K562 (cell line): ENCODE measurements around the gene EXOG. TPM values are rescaled to one million over a fixed set of nuclear protein-coding genes. Genes with fewer than 3 reads are reported as not detected.

Experiments used
- BRD9 ChIP-seq: fragments of 450-650 bp; IDR thresholded peaks from 2 replicates; pipeline ENCODE4 v1.6.1; 2018; ENCODE audit warnings: low read depth; ENCODE audit not compliant: partially characterized antibody
- CBX1 ChIP-seq: sonication (generic); IDR thresholded peaks from 2 replicates; pipeline ENCODE4 v1.6.1; 2016; ENCODE audit warnings: antibody characterized with exemption, low read depth, mild to moderate bottlenecking
- ETS1 ChIP-seq: conservative IDR thresholded peaks from 2 replicates; pipeline ENCODE4 v1.6.1; 2011; ENCODE audit warnings: low read depth, mild to moderate bottlenecking, low read length; ENCODE audit not compliant: control insufficient read depth
- GATAD2A ChIP-seq: fragments of 450-650 bp; IDR thresholded peaks from 2 replicates; pipeline ENCODE4 v1.6.1; 2017
- HDAC8 ChIP-seq: fragments of 450-650 bp; IDR thresholded peaks from 2 replicates; pipeline ENCODE4 v1.6.1; 2016; ENCODE audit warnings: mild to moderate bottlenecking, missing genetic modification characterization, moderate library complexity, missing compliant biosample characterization
- KDM1A ChIP-seq, 2 experiments: fragments of 450-650 bp; IDR thresholded peaks; 2 replicates each; pipeline ENCODE4 v1.6.1; 2016; ENCODE audit warnings: mild to moderate bottlenecking in 2 of 2
- NONO ChIP-seq, 2 experiments: fragments of 200-400 bp in 1 of 2; fragments of 450-650 bp in 1 of 2; formaldehyde crosslinking in 1 of 2; IDR thresholded peaks; 2 replicates each; pipeline ENCODE4 v1.6.1; 2017; ENCODE audit warnings: low read depth in 2 of 2, mild to moderate bottlenecking in 2 of 2, moderate library complexity in 2 of 2, low read length in 1 of 2
- RFX1 ChIP-seq: fragments of 450-650 bp; IDR thresholded peaks from 2 replicates; pipeline ENCODE4 v1.6.1; 2016; ENCODE audit warnings: mild to moderate bottlenecking, moderate library complexity
- SPI1 ChIP-seq: IDR thresholded peaks from 2 replicates; pipeline ENCODE4 v1.6.1; 2011; ENCODE audit warnings: low read depth, low read length, control low read depth, borderline replicate concordance
- SRSF9 ChIP-seq: fragments of 200-400 bp; formaldehyde crosslinking; IDR thresholded peaks from 2 replicates; pipeline ENCODE4 v1.6.1; 2017; ENCODE audit warnings: low read depth, low read length, borderline replicate concordance
- TAF9B ChIP-seq: fragments of 450-650 bp; IDR thresholded peaks from 2 replicates; pipeline ENCODE4 v1.6.1; 2018; ENCODE audit warnings: mild to moderate bottlenecking; ENCODE audit not compliant: partially characterized antibody
- ZC3H11A ChIP-seq: IDR thresholded peaks from 2 replicates; pipeline ENCODE4 v1.6.1; 2012; ENCODE audit warnings: low read depth, low read length, improper control_type of control experiment
- ZFX ChIP-seq: sonication (generic); formaldehyde crosslinking; IDR thresholded peaks from 2 replicates; pipeline ENCODE4 v1.8.0; 2022; ENCODE audit warnings: mild to moderate bottlenecking, missing genetic modification reagents, moderate library complexity
- ZNF165 ChIP-seq: fragments of 250-450 bp; sonication (Bioruptor Pico); IDR thresholded peaks from 2 replicates; pipeline ENCODE4 v1.4.0; 2020; ENCODE audit warnings: borderline replicate concordance
- ZNF384 ChIP-seq: IDR thresholded peaks from 2 replicates; pipeline ENCODE4 v1.6.1; 2012; ENCODE audit warnings: low read depth, low read length, improper control_type of control experiment
- ZNF589 ChIP-seq: fragments of 200-800 bp; sonication (Bioruptor generic); IDR thresholded peaks from 2 replicates; pipeline ENCODE4 v1.6.1; 2016; ENCODE audit warnings: low read depth, missing genetic modification characterization, missing compliant biosample characterization
- ZNF639 ChIP-seq, 2 experiments: fragments of 200-800 bp in 1 of 2; sonication (Bioruptor generic) in 1 of 2; sonication (generic) in 1 of 2; formaldehyde crosslinking in 1 of 2; IDR thresholded peaks in 1 of 2; conservative IDR thresholded peaks in 1 of 2; 2 replicates each; pipeline versions ENCODE4 v1.5.0 to v1.6.1; 2016 to 2020; ENCODE audit warnings: missing compliant biosample characterization in 1 of 2, missing genetic modification characterization in 1 of 2, missing genetic modification reagents in 1 of 2
- ZNF707 ChIP-seq: fragments of 250-450 bp; sonication (Bioruptor Pico); conservative IDR thresholded peaks from 2 replicates; pipeline ENCODE4 v1.8.0; 2022; ENCODE audit warnings: inconsistent platforms, mild to moderate bottlenecking, moderate library complexity
- polyA plus RNA-seq, 8 experiments: library from polyadenylated mRNA; depleted of rRNA in 4 of 8; stranded (reverse) in 5 of 8; unstranded in 3 of 8; fragments of >200 nt; fragmentation: Nextera tagmentation in 2 of 8; fragmentation: Illumina TruSeq in 1 of 8; extraction: Ambion mirVana in 2 of 8; extraction: Trizol in 1 of 8; gene quantifications; 2 replicates each; pipeline versions ENCODE4 v1.2.1 to v1.2.3, GENCODE V29; 2011 to 2014; ENCODE audit warnings: inconsistent platforms in 1 of 8, missing spikeins in 1 of 8
- total RNA-seq, 7 experiments: library from RNA; depleted of rRNA in 6 of 7; stranded (reverse); fragments of >200 nt in 6 of 7; fragmentation: Illumina TruSeq in 2 of 7; extraction: Trizol in 2 of 7; gene quantifications; 2 replicates each; pipeline versions ENCODE4 v1.2.1 to v1.2.3, GENCODE V29; 2011 to 2021; ENCODE audit warnings: low replicate concordance in 1 of 7
- TF ChIP-seq, protein P1 (sequence below): fragments of 450-650 bp; formaldehyde crosslinking; IDR thresholded peaks from 2 replicates; pipeline ENCODE4 v1.4.0; 2020; ENCODE audit warnings: mild to moderate bottlenecking, mixed read lengths
- TF ChIP-seq, protein P2 (sequence below): fragments of 250-450 bp; sonication (Bioruptor Pico); IDR thresholded peaks from 2 replicates; pipeline ENCODE4 v1.6.1; 2021; ENCODE audit warnings: mild to moderate bottlenecking
- TF ChIP-seq, protein P3 (sequence below): sonication (generic); formaldehyde crosslinking; IDR thresholded peaks from 2 replicates; pipeline ENCODE4 v1.8.0; 2022; ENCODE audit warnings: mild to moderate bottlenecking, low read depth, missing genetic modification reagents

EXOG gene
- total and polyA plus RNA-seq, 9 of the 15 experiments (the other 6 are each of a cell fraction or from before 2014, with no cell fraction given) = 10.8 to 21.7 (median 14.8) TPM

- peak in 1 of 2 experiments; percentile 77; a peak in 1 of 4 replicates for TF ChIP-seq ZNF639 (CRISPR knock-in tag; conservative IDR thresholded peaks at IDR 0.05 in 1 of 2, IDR thresholded peaks at IDR 0.05 in 1 of 2)
- TF ChIP-seq ETS1 = peak; percentile 74
- TF ChIP-seq ZNF589 (CRISPR knock-in tag) = no peak
- TF ChIP-seq, protein P1, sequence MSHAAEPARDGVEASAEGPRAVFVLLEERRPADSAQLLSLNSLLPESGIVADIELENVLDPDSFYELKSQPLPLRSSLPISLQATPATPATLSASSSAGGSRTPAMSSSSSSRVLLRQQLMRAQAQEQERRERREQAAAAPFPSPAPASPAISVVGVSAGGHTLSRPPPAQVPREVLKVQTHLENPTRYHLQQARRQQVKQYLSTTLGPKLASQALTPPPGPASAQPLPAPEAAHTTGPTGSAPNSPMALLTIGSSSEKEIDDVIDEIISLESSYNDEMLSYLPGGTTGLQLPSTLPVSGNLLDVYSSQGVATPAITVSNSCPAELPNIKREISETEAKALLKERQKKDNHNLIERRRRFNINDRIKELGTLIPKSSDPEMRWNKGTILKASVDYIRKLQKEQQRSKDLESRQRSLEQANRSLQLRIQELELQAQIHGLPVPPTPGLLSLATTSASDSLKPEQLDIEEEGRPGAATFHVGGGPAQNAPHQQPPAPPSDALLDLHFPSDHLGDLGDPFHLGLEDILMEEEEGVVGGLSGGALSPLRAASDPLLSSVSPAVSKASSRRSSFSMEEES (CRISPR knock-in tag) = no peak
- TF ChIP-seq, protein P2, sequence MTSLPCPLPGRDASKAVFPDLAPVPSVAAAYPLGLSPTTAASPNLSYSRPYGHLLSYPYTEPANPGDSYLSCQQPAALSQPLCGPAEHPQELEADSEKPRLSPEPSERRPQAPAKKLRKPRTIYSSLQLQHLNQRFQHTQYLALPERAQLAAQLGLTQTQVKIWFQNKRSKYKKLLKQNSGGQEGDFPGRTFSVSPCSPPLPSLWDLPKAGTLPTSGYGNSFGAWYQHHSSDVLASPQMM (CRISPR knock-in tag) = no peak
- TF ChIP-seq ZFX (CRISPR knock-in tag) = peak; percentile 93
- peak; percentile 74 to 85; a peak in 3 of 4 replicates for TF ChIP-seq KDM1A (IDR thresholded peaks at IDR 0.05)
- TF ChIP-seq, protein P3, sequence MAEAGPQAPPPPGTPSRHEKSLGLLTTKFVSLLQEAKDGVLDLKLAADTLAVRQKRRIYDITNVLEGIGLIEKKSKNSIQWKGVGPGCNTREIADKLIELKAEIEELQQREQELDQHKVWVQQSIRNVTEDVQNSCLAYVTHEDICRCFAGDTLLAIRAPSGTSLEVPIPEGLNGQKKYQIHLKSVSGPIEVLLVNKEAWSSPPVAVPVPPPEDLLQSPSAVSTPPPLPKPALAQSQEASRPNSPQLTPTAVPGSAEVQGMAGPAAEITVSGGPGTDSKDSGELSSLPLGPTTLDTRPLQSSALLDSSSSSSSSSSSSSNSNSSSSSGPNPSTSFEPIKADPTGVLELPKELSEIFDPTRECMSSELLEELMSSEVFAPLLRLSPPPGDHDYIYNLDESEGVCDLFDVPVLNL = peak; percentile 77; the same call in 1 of the 2 replicates
- no peak for TF ChIP-seq RFX1
- 0 out of 2 replicates have a peak, but pooled peaks have one; percentile 57 for TF ChIP-seq HDAC8 (tag)
- no peak; a peak in 1 of 4 replicates for TF ChIP-seq NONO (IDR thresholded peaks at IDR 0.05; ENCODE audit: low read depth in 2 of 2, low read length in 1 of 2)
- no peak for TF ChIP-seq SRSF9
- no peak for TF ChIP-seq BRD9
- peak; percentile 64; the same call in 1 of the 2 replicates for TF ChIP-seq CBX1
- no peak for TF ChIP-seq ZNF707 (CRISPR knock-in tag)
- TF ChIP-seq GATAD2A = 0 out of 2 replicates have a peak, but pooled peaks have one; percentile 34
- no peak for TF ChIP-seq ZNF165
- TF ChIP-seq ZNF384 = no peak
- peak; percentile 45; the same call in 1 of the 2 replicates for TF ChIP-seq ZC3H11A
- TF ChIP-seq SPI1 = peak; percentile 20; the same call in 1 of the 2 replicates
- TF ChIP-seq TAF9B = peak; percentile 52
Measured at GRCh38 chr3:38496131-38496910, at the start of gene EXOG (continued).
